Effector CD4-positive, alpha-beta T cell (primary cell): ENCODE measurements around the gene RBM19.
"Not testable (repeated sequence)": the region's sequence is repeated elsewhere in the genome, so short reads cannot be mapped to it uniquely, and the experiment has no call there.

Source experiments
- DNase-seq: peaks from one replicate; pipeline ENCODE4 v3.0.0-alpha.2; 2020

Gene RBM19

DNA sequence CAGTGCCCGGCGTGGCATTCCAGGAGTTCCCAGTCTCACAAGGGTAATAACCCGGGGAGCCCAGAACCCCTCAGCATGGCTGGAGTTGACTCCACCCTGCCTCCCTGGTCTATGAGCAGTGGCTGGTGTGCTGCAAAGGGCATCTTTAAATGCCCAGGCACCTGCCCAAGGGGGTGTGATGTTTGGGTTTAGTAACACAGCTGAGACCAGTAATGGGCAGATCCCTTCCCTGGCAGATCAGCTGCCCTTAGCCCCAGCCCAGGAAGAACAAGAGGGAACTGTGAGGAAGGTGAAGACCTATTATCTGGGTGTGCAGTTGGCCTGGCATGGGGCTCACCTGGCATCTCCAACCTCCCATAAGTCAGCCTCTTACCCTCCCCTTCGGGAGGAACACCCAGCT lies 35.9 kb downstream of the RBM19 start:
- DNase-seq = no peak

- no peak for DNase-seq
These were observed 36.7 kb downstream of the RBM19 start for GRCh38 chr12:113929312-113929989.

- DNase-seq = no peak
These were observed 39.3 kb downstream of the RBM19 start for GRCh38 chr12:113926788-113927187.

- DNase-seq = no peak
These were observed 41.8 kb downstream of the RBM19 start for GRCh38 chr12:113924341-113924740.

DNA sequence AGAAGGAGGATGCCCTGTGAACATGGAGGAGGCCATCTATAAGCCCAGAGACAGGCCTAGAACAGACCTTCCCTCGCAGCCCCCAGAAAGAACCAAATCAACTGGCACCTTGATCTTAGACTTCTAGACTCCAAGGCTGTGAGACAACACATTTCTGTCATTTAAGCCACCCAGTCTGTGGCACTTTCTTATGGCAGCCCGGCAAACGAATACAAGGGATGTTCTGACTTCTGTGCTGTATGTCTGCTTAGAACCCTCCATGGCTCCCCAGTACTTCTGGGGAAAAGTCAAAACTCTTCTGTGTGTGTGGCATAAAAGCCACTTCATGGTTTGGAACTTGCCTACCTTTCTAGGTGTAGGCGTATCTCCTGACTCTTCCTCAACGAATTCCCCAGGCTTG lies 42.9 kb downstream of the RBM19 start:
- DNase-seq = no peak

DNA sequence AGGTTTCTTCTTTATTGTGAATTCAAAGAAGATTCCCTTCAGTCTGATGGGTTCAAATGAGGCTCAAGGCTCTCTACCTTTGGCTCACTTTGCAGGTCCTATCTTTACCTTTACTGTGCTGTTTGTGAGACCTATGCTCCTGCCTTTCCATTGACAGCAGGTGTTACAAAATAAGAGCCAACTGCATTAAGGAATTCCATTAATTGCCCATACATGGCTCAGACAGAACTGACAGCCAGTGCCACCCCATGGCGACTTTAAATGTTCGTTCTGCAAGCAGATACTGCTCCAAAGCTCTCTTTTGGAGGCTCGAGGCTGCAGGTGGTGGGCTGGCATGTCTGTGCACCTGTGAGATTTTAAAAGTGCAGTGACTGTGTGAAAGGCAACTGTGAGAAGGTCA lies 44.7 kb downstream of the RBM19 start:
- DNase-seq = no peak

- DNase-seq = no peak
These were observed 46.3 kb downstream of the RBM19 start for GRCh38 chr12:113919791-113920190.

DNA sequence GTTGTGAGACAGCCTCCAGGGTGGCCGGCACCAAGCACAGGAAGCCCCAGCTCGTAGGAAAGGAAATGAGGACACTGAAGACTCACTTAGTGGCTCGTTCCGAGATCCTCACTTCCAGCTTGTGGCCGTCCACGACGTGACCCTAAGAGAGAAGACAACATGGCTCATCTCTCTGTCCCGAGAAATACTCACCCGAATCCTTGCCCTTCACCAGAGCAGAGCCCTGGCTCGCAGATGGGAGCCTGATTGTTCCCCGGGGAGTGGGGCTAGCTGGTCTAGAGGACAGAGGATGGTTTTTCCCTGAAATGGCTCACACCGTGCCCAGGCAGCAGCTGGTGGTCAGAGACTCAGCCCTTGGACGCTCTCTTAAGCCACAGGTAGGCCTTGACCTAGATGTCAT lies 47.8 kb downstream of the RBM19 start:
- no peak for DNase-seq

GRCh38 chr12:113917393-113917792 lies 48.7 kb downstream of the RBM19 start:
- DNase-seq = no peak

- no peak for DNase-seq
These were observed 51.3 kb downstream of the RBM19 start for GRCh38 chr12:113914806-113915205.

DNA sequence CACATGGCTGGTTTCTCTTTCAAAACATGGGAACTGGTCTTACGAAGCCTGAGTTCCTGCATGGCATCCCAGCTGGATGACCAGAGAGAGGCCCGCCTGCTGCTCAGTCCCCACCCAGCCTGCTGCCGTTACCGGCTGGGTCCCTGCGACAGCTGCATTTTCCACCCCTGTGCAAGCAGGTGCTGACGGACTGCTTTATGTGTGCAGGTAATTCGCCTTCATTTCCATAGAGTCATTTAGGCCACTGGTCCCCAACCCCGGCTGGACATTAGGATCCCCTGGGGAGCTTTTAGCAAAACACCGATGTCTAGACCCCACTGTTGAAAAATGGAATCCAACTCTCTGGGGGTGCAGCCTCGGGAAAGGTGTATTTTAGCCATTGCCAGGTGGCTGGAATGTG lies 51.9 kb downstream of the RBM19 start:
- no peak for DNase-seq

DNA sequence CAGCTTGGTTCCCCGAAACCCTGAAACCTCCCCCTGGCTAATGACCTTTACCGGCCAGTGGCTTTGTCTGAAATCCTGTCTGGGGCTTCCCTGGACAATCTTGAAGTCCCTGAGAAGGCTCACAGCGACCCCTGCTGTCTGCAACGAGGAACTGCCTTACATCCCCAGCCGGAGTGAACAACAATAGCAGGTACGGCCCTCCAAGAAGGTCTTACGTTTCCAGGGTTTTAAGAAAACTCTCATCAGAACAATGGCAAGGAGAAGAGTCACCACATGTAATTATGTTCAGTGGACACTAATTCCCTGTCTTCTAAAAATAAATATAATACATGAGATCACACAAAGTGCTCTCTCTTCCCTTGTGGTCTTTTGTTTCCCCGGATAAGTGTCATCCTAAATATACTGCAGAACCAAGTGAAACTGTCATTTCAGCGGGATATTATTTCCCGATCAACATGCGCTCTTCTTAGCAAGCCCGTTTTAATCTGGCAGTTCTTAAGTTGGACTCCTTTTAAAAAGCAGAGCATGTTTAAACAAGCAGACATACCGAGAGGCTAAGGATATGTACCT lies 53.3 kb downstream of the RBM19 start:
- peak; percentile 31 for DNase-seq

DNA sequence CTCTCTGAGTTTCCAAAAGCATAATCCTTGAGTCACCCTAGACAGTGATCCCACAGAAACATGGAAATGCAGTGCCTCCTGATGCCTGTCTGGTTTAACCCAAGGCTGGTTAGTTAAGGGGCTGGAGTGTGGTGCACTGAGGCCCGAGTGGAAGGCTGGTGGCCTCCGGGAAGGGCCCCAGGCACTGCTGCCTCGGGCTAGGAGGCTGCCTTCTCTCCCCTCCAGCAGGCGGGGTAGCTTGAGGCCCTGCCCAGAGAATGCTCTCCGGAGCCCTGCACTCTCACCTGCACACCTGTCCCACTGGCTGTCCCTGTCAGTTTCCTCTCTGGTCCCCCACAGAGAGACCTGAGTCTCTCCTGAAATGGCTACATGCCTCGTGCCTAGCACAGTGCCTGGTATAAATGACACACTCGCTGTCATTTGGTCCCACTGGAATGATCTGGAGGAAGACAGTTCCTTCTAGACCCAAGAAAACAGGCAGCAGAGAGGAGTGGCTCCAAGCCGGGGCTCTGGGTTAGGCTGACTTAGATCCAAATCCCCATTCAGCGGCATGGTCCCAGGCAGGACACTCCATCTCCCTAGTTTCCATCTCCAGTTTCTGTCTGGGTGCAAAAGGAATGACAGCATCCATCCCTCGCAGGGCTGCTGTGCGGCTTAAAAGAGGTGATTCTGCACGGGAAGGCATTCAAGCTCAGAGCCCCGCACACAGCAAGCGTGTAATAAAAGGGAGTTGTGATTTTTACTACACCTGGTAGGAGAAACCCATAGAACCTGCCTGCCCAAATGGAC lies 54.0 kb downstream of the RBM19 start:
- no peak for DNase-seq

- no peak for DNase-seq
These were observed 55.3 kb downstream of the RBM19 start for GRCh38 chr12:113910751-113911272.

GRCh38 chr12:113909776-113910420 lies 56.2 kb downstream of the RBM19 start:
- DNase-seq = no peak

DNA sequence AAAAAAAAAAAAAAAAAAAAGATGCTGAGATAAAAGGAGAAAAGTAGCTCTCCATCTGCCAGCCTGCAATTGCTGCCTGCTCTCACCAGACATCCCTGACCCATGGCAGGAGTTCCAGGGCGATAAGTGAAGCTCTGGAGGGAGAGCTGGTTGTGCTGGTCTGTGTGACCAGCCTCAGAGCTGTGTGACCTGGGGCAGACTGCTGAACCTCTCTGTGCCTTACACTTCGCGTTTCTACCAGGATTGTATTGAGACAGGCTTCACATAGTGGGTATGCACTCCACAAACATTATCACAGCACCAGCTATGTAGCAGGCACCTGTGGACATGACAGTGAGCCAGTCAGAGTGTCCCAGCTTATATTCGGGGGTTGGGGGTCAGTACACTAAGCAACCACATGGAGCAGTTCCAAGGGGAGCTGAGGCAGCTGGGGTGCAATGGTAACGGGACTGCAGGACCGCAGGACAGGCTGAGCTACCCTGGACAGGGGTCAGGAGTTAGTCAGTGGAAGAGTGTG lies 57.5 kb downstream of the RBM19 start:
- no peak for DNase-seq

DNA sequence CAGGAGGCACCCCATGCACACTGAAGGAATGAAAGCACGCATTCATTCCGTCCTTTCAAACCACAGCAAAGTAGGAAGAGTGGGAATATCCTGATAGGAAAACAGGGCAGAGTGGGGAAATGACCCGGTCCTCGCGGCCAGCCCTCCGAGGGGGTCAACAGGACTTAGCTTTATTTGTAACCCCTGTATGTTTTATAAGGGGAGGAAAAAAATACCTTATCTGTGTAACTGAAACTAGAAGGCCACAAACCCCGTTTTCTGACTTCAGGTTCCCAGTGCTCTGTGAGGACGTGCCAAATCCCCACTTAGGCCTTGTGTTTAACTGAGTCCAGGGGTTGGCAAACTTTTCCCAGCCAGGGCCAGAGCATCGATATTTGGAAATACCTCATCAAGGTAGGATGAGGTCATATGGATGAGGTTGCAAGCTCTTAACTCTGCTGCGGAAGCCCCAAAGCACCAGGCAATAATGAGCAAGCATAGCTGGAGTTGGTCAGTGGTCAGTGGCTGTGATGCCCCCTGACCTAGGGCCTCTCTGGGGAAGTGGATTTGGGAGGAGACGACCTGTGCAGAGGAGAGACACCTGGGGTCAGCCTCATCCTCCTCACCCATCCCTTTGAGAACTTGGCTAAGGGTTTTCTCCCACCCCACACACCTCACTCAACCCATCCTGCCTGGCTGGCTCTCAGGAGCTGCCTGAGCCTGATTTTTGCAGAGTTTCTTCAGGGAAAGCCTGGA lies 58.5 kb downstream of the RBM19 start:
- no peak for DNase-seq

DNA sequence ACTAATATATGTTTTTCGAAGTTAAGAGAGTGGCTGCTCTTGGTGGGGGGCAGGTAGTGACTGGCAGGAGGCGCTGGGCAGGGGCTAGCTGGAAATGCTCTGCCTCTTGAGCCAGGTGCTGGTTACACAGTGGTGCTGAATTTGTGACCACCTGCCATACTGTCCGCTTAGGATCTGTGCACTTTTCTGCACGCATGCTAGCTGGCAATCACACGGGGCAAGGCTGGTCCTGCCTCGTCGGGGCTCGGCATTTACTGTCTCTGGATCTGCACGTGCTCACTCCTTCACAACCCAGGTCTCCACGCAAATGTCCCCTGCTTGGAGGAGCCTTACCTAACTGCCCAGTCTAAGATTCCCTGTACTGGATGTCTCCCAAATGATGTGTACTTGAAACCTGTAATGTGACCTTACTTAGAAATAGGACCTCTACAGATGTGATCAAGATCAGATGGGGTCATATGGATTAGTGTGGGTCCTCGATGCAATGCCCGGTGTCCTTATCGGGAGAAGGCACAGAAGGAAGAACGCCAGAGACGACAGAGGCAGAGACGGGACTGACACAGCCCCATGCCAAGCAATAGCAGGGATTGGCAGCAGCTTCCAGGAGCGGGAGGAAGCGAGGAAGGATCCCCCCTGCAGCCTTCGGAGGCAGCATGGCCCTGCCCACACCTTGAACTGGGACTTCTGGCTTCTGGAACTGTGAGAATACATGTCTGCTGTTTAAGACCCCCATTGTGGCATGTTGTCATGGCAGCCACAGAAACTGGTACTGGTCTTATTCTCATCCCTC lies 59.5 kb downstream of the RBM19 start:
- DNase-seq = no peak

DNA sequence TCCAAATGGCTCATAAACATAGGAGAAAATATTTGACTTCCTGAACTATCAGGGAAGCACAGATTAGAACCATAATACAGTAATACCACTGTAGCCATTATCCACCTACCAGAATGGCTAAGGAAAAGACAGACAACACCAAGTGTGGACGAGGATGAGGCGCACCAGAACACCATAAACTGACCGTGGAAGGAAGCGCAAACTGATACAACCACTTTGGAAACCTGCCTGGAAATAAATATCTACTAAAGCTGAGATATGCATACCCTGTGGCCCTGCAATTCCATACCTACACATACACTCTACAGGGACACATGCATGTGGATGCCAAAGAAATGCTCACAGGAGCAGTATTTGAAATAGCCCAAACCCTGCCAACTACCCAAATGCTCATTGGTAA lies 60.3 kb downstream of the RBM19 start:
- DNase-seq = no peak

DNA sequence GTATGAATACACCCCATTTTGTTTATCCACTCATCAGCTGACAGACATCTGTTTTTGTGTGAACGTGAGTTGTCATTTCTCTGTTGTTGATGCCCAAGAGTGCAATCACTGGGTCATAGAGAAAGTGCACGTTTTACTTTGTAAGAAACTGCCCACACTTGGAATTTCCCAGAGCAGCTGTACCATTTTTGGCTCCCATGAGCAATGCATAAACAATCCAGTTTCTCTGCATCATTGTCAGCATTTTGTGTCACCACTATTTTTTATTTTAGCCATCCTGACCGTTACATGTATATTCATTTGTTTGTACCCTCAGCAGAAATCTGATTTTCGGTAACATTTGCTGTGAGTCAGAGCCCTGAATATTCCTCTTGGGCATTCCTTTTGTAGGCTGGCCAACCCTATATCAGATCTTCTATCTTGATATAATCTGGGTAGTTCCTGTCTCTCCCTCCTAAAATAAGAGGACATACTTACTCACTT lies 62.7 kb downstream of the RBM19 start:
- DNase-seq = no peak

GRCh38 chr12:113901319-113901718 lies 64.8 kb downstream of the RBM19 start:
- not testable (repeated sequence) for DNase-seq
